Glutamatergic neuron (in vitro differentiated cells): ENCODE data around the gene TCP11. TPM values are rescaled to one million over a fixed set of nuclear protein-coding genes. Genes with fewer than 3 reads are reported as not detected.

Experiments used
- DNase-seq: peaks from one replicate; pipeline ENCODE4 v3.0.0; 2022
- H3K27ac Mint-ChIP-seq: one replicate; pipeline ENCODE4 v1.8.0; 2020; ENCODE audit warnings: mild to moderate bottlenecking, mixed read lengths, inconsistent platforms; ENCODE audit not compliant: unreplicated experiment
- H3K27me3 Mint-ChIP-seq: one replicate; pipeline ENCODE4 v1.8.0; 2020; ENCODE audit warnings: mild to moderate bottlenecking, moderate library complexity, mixed read lengths, inconsistent platforms; ENCODE audit not compliant: unreplicated experiment
- H3K36me3 Mint-ChIP-seq: one replicate; pipeline ENCODE4 v1.8.0; 2020; ENCODE audit warnings: mild to moderate bottlenecking, mixed read lengths, inconsistent platforms; ENCODE audit not compliant: unreplicated experiment
- H3K4me1 Mint-ChIP-seq: one replicate; pipeline ENCODE4 v1.8.0; 2020; ENCODE audit warnings: mild to moderate bottlenecking, low read depth, mixed read lengths, inconsistent platforms; ENCODE audit not compliant: unreplicated experiment
- H3K4me3 Mint-ChIP-seq: one replicate; pipeline ENCODE4 v1.8.0; 2020; ENCODE audit warnings: mild to moderate bottlenecking, mixed read lengths, inconsistent platforms; ENCODE audit not compliant: unreplicated experiment
- H3K9me3 Mint-ChIP-seq: one replicate; pipeline ENCODE4 v1.8.0; 2020; ENCODE audit warnings: mild to moderate bottlenecking, moderate library complexity, mixed read lengths, inconsistent platforms; ENCODE audit not compliant: unreplicated experiment
- total RNA-seq: library from RNA; stranded (reverse); fragmentation: NEBNext Ultra II Directional; extraction: Animal tissue kit (Norgen Biotek cat#: 25700); gene quantifications from one replicate; pipeline ENCODE4 v1.2.1, GENCODE V29; 2021; ENCODE audit not compliant: unreplicated experiment
- TF ChIP-seq, protein P1 (sequence below): fragments of 200-600 bp; sonication (generic); IDR thresholded peaks from one replicate; pipeline ENCODE4 v1.5.0; 2021; ENCODE audit not compliant: partially characterized antibody, unreplicated experiment

Gene TCP11
- total RNA-seq, 1 donor from 2014 or later, result not detected

DNA sequence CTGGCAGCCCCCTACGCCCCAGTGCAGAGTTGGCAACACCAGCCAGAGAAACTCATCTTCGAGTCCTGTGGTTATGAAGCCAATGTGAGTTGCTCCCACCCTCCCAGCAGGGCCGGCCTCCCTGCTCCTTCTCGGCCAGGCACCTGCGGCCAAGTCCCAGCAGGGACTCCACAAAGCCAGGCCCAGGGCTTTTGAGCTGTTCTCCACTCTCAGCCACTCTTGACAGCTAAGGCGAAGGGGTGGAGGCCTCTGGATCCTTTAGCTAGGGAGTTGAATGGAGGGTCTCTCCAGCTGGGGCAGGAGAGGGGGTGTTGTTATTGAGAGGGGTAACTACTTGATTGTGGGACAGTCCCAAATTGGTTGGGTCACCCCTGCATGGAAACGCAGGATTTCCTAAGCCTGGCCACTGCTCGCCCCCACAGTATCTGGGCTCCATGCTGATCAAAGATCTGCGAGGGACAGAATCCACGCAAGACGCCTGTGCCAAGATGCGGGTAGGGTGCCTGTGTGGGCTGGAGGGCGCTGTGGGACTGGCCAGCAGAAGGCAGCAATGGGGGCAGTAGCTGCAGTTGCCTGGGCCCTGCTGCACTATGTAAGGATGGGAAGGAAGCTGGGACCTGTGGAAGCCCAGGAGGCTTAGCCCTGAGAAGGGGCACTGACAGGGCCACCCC lies 58.3 kb downstream of the TCP11 start:
- no peak overlapping the region for H3K27ac Mint-ChIP-seq

GRCh38 chr6:35082046-35082732 lies 59.0 kb downstream of the TCP11 start:
- TF ChIP-seq, protein P1, sequence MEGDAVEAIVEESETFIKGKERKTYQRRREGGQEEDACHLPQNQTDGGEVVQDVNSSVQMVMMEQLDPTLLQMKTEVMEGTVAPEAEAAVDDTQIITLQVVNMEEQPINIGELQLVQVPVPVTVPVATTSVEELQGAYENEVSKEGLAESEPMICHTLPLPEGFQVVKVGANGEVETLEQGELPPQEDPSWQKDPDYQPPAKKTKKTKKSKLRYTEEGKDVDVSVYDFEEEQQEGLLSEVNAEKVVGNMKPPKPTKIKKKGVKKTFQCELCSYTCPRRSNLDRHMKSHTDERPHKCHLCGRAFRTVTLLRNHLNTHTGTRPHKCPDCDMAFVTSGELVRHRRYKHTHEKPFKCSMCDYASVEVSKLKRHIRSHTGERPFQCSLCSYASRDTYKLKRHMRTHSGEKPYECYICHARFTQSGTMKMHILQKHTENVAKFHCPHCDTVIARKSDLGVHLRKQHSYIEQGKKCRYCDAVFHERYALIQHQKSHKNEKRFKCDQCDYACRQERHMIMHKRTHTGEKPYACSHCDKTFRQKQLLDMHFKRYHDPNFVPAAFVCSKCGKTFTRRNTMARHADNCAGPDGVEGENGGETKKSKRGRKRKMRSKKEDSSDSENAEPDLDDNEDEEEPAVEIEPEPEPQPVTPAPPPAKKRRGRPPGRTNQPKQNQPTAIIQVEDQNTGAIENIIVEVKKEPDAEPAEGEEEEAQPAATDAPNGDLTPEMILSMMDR, result no peak
- Mint-ChIP-seq H3K27me3 (peaks cover 7% of the 10 kb centered on the region), H3K4me1 (peaks cover 14% of the 10 kb centered on the region), H3K4me3 (no peak overlapping the region), H3K9me3 (peaks cover 1% of the 10 kb centered on the region), H3K27ac (no peak overlapping the region), H3K36me3 (no peaks in the 10 kb centered on the region)
- DNase-seq, result no peak

More for the DNA sequence above, 58.3 kb downstream of the TCP11 start:
- H3K9me3 Mint-ChIP-seq, result peaks cover 1% of the 10 kb centered on the region
- TF ChIP-seq, protein P1, result no peak
- DNase-seq, result no peak
- no peak overlapping the region for H3K4me3 Mint-ChIP-seq
- peaks cover 7% of the 10 kb centered on the region for H3K27me3 Mint-ChIP-seq
- H3K4me1 Mint-ChIP-seq, result peaks cover 13% of the 10 kb centered on the region
- H3K36me3 Mint-ChIP-seq, result no peaks in the 10 kb centered on the region

DNA sequence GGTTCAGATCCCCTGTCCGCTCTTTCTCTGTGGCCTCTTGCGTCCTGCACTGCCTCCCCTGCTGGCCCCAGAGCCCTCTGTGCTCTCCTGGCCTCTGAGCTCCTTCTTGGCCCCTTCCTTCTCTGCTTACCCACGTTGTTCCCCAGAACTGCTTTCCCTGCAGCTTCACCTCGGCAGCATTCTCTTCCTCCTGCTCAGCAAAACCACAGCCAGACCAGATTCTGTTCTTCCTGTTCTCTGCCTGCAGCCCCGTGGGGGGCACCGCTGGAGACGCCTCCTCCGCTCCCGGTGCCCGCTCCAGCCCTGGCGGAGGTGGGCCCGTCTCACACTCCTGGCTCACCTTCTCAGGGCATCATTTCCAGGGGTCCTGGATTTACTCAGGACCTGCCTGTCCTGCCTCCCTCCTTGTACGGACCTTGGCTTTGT lies 59.7 kb downstream of the TCP11 start:
- H3K27me3 Mint-ChIP-seq, result peaks cover 10% of the 10 kb centered on the region
- no peaks in the 10 kb centered on the region for H3K36me3 Mint-ChIP-seq
- TF ChIP-seq, protein P1, result no peak
- H3K9me3 Mint-ChIP-seq, result peaks cover 5% of the 10 kb centered on the region
- DNase-seq, result no peak
- no peak overlapping the region for H3K4me3 Mint-ChIP-seq
- no peak overlapping the region for H3K27ac Mint-ChIP-seq
- peaks cover 18% of the 10 kb centered on the region for H3K4me1 Mint-ChIP-seq

- no peak overlapping the region for H3K27ac Mint-ChIP-seq
These were observed 60.2 kb downstream of the TCP11 start for GRCh38 chr6:35080821-35081425.

More at GRCh38 chr6:35080821-35081425, 60.2 kb downstream of the TCP11 start:
- TF ChIP-seq, protein P1, result no peak
- H3K4me3 Mint-ChIP-seq, result no peak overlapping the region
- peaks cover 10% of the 10 kb centered on the region for H3K27me3 Mint-ChIP-seq
- H3K36me3 Mint-ChIP-seq, result no peaks in the 10 kb centered on the region
- H3K4me1 Mint-ChIP-seq, result peaks cover 16% of the 10 kb centered on the region
- H3K9me3 Mint-ChIP-seq, result peaks cover 5% of the 10 kb centered on the region
- no peak for DNase-seq
